Activated CD4-positive, CD25-positive, alpha-beta regulatory T cell (primary cell): ENCODE data around the gene CYP2D6.
"Not testable (repeated sequence)": the region's sequence is repeated elsewhere in the genome, so short reads cannot be mapped to it uniquely, and the experiment has no call there.

Experiments
- DNase-seq, 4 experiments: peaks; one replicate each; lab custom pipeline; 2025; lab: John Stamatoyannopoulos, UW

Gene CYP2D6

DNA sequence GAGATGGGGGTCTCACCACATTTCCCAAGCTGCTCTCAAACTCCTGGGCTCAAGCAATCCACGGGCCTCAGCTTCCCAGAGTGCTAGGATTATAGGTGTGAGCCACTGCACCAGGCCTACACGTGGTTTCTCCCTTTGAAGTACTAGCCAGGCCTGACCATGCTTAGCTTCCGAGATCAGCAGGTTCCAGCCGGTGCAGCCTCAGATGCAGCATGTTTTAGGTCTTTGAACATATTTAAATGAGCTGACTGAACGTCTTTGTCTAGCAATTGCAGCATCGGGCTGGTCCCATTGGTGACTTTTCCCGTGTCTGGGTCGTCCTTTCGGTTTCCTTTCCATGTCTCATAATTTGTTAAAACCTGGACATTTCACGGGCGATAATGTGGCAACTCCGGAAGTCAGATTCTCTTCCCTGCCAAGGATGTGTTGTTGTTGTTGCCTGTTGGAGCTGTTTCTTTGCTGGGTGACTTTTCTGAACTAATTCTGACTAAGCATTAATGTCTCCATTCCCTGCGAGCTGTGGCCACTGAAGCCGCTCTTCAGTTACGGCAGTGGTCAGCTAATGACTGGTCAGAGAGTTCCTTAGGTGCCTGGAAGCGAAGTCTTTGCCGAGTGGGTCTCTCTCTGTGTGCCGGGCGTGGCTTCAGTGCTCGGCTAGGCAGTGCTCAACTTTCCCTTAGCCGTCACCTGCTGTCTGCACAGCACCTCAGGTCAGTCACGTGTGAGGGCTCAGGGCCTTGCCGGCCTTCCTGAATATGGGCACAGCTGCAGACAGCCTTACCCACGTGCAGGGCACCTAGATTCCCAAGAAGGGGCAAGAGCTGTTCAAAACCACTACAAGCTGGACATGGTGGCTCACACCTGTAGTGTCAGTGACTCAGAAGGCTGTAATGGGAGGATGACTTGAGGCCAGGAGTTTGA, 3.8 kb upstream of the CYP2D6 start:
- no peak for DNase-seq

DNA sequence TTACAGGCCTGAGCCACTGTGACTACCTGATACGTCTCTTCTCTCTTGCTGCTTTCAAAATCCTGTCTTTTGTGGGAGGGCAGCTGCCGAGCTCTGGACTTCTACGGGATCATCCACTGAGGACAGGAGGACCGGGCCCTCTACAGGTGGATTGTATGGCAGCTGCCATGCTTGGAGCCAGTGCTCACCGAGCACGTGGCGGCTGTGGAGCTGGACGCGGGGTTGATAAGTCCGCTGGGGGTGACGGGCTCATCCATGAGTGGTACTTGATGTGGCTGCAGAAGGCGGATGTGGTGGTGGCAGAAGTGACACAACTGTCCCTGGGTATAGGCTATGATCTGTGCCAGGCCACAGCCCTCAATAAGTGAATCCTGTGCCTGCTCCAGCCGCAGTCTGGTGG, 1.8 kb upstream of the CYP2D6 start:
- DNase-seq, result no peak

DNA sequence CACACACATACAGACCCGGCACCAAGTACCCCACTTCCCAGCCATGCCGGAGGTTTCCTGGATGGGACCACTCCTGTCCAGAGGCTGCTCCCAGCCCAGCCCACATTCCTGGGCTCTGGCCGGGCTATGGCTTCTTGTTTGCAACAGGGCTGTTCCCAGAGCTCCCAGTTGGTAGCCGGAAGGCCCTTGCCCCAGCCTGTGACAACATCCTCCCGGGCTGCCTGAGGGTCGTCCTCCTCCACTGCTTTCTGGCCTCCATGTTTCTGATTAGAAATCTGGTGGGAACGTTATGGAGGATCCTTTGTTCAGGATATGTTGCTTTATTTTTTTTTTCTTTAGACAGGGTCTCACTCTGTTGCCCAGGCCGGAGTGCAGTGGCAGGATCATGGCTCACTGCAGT, 952 bp upstream of the CYP2D6 start:
- no peak for DNase-seq

DNA sequence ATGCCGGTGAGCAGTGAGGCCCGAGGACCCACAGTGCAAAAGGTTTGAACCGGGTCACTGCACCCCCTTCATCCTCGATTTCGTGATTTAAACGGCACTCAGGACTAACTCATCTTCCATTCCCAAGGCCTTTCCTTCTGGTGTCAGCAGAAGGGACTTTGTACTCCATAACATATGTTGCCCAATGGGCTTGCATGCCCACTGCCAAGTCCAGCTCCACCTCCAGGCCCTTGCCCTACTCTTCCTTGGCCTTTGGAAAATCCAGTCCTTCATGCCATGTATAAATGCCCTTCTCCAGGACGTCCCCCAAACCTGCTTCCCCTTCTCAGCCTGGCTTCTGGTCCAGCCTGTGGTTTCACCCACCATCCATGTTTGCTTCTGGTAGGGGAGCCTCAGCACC, 428 bp downstream of the CYP2D6 start:
- DNase-seq, result not testable (repeated sequence)

DNA sequence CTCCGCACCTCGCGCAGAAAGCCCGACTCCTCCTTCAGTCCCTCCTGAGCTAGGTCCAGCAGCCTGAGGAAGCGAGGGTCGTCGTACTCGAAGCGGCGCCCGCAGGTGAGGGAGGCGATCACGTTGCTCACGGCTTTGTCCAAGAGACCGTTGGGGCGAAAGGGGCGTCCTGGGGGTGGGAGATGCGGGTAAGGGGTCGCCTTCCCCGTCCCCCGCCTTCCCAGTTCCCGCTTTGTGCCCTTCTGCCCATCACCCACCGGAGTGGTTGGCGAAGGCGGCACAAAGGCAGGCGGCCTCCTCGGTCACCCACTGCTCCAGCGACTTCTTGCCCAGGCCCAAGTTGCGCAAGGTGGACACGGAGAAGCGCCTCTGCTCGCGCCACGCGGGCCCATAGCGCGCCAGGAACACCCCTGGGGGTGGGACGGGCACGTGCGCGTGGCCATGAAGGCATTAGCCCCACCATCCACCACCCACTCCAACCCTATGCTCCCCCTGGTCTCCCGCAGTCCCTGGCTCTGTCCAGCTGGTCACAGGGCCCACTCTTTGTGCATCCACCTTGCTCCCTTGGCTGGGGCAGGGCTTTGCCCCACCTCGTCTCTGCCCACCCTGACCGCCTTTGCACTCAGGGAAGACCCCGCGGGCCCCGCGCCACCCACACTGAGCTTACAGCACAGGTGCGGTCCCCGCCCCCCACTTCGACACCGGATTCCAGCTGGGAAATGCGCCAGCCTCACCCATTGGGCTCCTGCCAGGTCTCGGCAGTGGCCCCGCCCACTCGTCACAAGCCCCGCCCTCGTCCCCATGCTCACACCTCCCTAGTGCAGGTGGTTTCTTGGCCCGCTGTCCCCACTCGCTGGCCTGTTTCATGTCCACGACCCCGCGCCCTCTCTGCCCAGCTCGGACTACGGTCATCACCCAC, 1.6 kb downstream of the CYP2D6 start:
- DNase-seq, result not testable (repeated sequence)

DNA sequence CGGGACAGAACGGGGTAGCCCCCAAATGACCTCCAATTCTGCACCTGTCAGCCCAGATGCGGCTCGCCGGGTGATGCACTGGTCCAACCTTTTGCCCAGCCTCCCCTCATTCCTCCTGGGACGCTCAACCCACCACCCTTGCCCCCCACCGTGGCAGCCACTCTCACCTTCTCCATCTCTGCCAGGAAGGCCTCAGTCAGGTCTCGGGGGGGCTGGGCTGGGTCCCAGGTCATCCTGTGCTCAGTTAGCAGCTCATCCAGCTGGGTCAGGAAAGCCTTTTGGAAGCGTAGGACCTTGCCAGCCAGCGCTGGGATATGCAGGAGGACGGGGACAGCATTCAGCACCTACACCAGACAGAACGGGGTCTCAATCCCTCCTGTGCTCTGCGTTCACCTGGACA, 2.6 kb downstream of the CYP2D6 start:
- DNase-seq, result not testable (repeated sequence)

DNA sequence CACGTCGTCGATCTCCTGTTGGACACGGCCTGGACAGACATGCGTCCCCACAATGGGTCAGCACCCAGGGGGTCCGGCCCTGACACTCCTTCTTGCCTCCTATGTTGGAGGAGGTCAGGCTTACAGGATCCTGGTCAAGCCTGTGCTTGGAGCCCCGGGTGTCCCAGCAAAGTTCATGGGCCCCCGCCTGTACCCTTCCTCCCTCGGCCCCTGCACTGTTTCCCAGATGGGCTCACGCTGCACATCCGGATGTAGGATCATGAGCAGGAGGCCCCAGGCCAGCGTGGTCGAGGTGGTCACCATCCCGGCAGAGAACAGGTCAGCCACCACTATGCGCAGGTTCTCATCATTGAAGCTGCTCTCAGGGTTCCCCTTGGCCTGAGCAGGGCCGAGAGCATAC, 3.0 kb downstream of the CYP2D6 start:
- DNase-seq, result no peak

DNA sequence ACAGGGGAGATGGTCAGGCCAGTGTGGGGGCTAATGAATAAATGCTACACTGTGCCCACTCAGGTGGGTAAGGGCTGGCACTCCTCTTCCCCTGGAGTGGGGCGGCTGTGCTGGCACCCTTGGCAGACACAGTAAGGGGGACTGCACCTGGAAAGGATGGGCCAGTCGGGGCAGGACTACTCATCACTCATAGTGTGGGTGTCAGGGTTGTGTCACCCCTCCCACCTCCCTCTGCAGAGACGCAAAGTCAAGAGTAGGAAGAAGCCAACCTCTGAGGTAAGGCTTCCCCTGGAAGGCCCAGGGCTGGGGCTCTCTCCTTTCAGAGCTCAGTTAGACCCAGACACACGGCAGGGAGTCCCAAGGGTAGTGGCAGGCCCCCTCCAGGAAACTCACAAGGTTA, 7.1 kb downstream of the CYP2D6 start:
- DNase-seq, result not testable (repeated sequence)

DNA sequence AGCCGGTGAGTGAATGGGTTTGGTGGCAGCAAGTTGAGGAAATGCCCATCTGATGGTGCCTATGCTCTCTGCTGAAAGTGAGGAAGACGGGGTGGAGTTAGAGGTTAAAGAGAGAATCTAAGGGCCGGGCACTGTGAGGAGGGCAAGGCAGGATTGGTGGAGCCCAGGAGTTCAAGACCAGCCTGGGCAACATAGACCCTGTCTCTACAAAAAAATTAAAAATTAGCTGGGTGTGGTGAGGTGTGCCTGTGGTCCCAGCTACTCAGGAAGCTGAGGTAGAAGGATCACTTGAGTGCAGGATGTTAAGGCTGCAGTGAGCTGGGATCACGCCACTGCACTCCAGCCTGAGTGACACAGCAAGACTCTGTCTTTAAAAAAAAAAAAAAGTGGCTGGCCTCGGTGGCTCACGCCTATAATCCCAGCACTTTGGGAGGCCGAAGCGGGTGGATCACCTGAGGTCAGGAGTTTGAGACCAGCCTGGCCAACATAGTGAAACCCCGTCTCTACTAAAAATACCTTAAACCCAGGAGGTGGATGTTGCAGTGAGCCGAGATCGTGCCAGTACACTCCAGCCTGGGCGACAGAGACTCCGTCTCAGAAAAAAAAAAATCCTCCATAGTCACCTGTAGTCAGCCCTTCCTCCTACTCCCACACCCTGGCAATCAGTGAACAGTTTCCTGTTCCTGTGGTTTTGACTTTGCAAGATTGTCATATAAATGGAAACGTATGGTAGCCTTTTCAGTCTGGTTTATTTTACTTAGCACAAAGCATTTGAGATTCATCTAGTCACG, 10.2 kb downstream of the CYP2D6 start:
- DNase-seq, result not testable (repeated sequence)

DNA sequence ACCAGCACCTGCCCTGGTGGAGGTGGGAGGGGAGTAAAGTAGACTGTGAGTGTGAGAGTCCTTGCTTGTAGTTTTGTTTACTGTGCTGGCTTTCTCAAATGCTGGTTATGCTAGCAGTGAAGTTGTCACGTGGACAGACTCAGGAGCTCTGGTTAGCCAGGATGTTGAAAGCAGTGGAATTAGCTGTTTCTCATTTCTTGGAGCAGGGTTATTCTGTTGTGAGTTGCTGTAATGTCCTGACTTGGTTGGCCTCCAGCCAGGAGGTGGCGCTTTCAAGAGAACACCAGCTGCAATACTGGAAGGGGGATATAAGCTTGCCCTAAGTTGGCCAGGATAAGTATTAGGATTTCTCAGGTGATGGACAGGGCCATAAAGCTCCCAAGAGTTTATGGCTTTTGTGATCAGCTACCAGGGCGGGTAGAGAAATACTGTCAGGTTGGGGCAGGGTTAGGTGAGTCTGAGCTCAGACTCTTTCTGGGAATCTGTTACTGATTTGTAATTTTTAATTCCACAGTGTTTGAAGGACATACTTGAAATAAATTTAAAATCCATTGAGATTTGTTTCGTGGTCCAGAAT, 13.7 kb downstream of the CYP2D6 start:
- no peak for DNase-seq

DNA sequence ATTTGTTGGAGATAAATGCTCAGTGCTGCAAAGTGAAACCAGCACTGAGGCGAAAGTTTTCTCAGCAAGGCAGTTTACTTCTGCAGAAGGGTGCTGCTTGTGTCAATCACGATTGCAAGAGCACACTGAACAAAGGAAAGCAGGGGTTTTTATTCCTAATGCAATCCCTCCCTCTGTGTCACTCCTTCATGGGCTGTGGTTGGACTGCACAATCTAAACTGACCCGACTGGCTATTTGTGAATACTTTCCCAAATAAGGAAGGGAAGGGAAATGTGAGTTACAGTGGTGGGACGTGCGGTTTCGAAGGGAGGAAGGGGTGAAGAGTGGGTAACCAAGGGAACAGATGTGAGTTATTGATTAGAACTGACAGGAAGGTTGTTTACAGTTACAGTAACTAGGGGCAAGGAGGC, 15.2 kb downstream of the CYP2D6 start:
- not testable (repeated sequence) for DNase-seq

DNA sequence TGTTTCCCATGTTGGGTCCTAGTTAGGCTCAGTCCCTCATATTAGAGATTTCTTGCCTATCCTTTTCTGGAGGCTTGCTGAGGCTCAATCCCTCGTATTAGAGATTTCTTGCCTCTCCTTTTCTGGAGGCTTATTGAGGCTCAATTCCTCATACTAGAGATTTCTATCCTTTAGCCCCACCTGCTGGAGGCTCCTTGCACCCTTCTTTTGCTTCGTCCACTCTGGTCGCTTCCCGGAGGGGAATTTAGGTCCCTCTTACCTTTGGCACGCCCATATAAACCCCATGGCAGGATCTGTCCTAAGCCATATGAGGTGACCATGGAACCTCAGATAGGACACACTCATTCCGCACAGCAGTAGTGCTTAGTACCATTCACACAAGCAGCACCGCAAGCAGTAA, 15.9 kb downstream of the CYP2D6 start:
- DNase-seq, result no peak

DNA sequence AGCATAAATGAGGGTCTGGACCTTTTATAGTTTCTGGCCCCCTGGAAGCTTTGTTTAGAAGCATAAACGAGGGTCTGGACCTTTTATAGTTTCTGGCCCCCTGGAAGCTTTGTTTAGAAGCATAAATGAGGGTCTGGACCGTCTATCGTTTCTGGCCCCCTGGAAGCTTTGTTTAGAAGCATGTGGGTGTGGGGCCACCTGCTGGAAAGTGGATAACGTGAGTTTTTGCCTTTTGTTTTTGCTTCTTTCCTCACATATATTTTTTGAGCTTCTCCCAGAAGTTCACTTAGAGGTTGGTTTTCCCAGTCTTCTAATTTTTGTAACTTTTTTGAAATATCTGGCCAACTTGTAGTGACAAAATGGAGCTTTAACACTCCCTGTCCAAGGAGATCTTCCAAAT, 17.8 kb downstream of the CYP2D6 start:
- not testable (repeated sequence) for DNase-seq

DNA sequence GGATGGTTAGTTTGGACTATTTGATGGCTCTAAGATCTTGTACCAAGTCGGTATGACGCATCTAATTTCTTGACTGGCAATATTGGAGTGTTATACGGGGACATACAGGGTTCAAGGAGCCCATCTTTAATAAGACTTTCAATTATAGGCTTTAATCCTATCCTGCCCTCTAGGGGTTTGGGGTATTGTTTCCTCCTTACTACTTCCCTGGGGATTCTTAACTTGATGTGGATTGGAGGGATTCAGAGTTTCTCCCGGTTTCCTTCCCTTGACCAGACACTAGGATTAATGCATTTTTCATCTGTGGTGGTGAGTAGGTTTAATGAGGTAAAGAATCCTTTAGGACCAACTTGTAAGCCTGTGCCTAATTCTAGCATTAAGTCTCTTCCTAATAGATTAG, 18.8 kb downstream of the CYP2D6 start:
- no peak for DNase-seq

DNA sequence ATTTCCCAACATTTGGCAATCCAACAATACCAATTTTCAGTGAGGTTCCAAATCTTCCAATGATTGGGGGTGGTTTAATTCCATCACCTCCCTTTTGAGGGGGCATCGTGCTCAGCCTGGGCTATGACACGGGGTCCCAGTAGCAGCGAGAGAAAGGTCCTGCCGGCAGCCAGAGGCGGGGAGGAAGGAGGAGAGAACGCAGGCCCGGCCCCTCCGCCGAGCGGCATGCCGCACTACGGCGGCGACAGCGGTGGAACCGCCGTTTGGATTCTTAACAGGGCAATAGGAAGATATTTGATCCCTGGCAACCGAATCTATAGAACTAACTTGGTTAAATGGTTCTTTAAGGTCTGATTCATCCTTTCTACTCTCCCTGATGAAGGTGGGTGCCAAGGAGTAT, 21.8 kb downstream of the CYP2D6 start:
- DNase-seq, result no peak

DNA sequence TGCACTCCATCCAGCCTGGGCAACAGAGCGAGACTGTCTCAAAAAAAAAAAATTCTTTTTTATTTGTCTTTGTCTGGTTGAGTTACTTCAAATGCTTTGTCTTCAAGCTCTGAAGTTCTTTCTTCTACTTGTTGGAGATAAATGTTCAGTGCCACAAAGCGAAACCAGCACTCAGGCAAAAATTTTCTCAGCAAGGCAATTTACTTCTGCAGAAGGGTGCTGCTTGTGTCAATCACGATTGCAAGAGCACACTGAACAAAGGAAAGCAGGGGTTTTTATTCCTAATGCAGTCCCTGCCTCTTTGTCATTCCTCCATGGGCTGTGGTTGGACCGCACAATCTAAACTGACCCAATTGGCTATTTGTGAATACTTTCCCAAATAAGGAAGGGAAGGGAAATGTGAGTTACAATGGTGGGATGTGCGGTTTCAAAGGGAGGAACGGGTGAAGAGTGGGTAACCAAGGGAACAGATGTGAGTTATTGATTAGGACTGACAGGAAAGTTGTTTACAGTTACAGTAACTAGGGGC, 26.2 kb downstream of the CYP2D6 start:
- not testable (repeated sequence) for DNase-seq

DNA sequence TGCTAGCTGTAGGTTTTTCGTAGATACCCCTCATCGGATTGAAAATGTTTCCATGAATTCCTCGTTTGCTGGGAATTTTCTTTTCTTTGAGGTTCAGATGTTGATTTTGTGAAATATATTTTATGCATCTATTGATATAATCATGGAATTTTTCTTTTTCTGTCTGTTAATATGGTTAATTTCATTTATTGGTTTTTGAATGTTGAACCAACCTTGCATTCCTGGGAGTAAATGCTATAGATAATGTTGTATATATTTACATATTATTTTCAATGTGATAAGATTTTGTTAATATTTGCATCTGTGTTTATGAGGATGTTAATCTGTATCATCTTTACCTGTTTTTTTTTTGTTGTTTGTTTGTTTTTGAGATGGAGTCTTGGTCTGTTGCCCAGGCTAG, 29.4 kb downstream of the CYP2D6 start:
- DNase-seq, result no peak

DNA sequence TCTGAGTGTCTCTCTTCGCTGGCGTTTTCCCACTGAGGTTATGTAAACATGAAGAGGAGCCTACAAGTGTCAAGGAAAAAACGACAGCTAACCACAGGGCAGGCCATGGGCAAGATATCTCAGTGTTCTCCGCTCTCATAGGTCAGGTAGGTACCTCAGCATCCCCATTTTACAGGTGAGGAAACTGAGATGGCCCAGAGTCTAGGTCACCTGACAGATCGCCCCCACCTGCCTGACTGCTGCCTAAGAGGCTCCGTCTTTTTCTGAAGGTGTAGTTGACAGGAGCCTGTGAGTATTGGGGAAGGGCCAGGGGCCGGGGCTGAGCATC, 39.2 kb downstream of the CYP2D6 start:
- no peak for DNase-seq

DNA sequence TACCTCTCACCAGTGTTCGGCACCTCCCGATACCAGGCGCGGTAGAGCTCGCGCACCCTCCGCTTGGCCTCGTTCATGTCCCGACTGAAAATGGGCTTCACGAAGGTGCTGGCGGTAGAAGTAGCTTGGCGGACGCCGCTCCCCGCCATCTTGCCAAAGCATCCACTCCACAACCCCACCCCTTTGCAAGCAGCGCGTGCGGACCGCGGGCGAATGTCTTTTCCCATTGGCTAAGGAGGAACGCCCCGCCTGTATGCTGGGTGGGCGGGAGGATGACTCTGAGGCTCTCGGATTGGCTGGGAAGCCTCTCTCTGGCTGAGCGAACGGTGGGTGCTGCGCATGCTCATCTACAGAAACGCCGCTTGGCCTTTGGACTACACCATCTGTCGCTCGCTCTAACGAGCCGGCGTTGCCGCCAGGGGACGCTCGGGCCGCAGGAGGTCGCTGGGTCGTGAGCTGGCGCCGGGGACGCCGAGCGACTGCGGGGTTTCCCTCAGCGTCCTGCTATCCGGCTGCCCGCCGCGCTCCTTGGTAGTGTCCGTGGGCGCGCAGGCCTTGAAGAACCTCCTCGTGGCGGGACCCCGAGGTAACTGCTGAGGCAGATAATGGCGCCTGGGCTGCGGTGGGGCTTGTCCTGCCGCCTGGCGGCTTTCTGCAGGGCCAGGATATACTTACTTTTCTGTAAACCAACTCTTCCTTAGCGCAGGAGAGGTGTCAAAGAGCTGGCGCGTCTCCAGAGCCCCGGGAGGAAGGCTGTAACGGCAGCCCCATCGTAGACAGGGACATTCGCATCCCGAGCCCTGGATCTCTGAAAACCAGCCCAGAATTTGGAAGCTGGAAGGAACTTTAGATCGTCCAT, 39.8 kb downstream of the CYP2D6 start, which contains the start of gene NDUFA6:
Gene NDUFA6 (minus strand): TSS at position 177 of the 859 bp plus-strand sequence. CDS start 28 bp downstream, at position 149.
- DNase-seq, result peak; percentile 94 to 97 (median 96)

DNA sequence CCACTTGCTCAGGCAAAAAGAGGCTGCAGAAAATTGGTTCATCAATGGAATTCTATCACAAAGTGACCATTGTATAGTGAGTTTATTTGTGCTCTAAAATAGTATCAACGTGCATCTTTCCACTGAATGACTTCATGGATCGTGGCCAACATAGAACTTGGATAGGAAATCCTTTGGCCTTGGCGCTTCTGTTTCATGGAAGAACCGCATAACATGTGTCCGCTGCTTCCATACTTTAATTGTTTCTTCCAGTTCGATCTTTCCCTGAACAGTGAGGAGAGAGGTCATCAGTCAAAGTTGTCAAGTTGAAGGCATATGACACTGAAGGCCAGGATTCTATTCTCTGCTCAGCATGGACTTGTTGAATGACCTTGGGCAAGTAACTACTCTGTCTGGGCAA, 44.6 kb downstream of the CYP2D6 start:
- no peak for DNase-seq
